ENCODE measurements around the gene YIPF2.
"Not testable (repeated sequence)": the region's sequence is repeated elsewhere in the genome, so short reads cannot be mapped to it uniquely, and the experiment has no call there.

The YIPF2 gene
- total RNA-seq, result 17.6 to 47.9 (median 29.2) reads per million in 17 experiments

DNA sequence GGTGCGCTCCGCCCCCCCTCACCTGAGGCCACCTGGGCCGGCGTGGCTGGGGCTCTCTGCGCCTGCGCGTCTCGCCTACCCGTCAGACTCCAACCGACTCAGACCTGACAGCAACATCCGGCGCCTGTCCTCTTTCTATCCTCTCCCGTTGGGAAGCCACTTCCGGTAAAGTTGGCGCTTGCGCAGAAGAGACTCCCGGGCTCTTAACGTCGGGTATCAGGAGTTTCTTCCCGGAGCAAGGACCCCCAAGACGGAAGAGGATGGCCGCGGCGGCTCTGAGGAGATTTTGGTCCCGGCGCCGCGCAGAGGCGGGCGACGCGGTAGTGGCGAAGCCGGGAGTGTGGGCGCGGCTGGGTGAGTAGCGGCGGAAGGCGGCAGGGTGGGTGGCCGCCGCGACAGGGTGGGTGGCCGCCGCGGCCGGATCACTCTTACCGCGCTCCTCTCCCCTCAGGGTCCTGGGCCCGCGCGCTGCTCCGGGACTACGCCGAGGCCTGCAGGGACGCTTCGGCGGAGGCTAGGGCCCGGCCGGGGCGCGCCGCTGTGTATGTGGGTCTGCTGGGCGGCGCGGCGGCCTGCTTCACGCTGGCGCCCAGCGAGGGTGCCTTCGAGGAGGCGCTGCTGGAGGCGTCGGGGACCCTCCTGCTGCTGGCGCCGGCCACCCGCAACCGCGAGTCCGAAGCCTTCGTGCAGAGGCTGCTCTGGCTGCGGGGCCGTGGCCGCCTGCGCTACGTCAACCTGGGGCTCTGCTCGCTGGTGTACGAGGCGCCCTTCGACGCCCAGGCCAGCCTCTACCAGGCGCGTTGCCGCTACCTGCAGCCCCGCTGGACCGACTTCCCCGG, at the start of gene YIPF2, which contains the start of gene TIMM29:
TSS of gene YIPF2 (minus strand) at position 77 of the 839 bp plus-strand sequence. CDS start 229 bp downstream, outside the sequence.
TSS of gene TIMM29 (plus strand) at position 249 of the 839 bp plus-strand sequence. CDS start at position 261, 12 bp downstream.
- DNase-seq, result peak; percentile 97 to 99 (median 98)

DNA sequence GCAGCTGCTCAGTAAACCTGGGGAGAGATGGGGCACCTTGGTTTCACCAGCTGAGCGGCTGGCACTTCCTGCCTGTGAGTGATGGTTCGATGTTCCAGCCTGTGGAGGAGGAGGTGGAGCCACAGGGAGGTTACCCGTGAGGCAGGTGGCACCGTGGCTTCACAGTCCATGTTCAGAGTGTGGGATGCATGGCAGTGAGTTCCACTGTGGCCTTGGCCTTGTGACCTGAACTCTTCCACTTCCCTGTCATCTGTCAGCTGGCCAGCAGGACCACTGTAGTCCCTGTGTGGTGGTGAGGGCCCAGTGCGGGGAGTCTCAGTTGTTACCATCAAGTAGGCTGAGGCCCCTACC, 49.3 kb upstream of the YIPF2 start:
- no peak for DNase-seq

DNA sequence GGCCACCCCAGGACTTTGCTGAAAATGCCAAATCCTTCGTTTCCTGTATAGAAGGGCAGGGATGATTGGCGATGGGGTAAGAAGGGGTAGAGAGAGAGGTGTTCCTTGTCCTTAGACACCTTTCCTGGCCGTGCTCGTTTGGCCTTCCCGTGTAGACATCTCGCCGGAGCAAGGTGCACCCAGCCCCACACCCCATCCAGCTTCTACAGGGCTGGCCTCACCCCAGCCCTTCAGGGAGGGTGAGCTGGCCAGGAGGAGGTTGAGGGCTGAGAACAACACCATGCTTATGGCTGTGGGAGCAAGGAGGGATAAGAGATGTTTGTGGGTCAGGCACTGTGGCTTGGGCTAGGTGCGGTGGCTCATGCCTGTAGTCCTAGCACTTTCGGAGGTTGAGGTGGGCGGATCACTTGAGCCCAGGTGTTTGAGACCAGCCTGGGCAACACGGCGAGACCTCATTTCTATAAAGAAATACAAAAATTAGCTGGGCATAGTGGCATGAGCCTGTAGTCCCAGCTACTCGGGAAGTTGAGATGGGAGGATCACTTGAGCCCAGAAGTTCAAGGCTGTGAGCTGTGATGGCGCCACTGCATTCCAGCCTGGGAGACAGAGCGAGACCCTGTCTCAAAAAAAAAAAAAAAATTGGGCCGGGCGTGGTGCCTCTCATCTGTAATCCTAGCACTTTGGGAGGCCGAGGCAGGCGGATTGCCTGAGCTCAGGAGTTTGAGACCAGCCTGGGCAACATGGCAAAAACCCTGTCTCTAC, 47.9 kb upstream of the YIPF2 start:
- DNase-seq, result no peak

DNA sequence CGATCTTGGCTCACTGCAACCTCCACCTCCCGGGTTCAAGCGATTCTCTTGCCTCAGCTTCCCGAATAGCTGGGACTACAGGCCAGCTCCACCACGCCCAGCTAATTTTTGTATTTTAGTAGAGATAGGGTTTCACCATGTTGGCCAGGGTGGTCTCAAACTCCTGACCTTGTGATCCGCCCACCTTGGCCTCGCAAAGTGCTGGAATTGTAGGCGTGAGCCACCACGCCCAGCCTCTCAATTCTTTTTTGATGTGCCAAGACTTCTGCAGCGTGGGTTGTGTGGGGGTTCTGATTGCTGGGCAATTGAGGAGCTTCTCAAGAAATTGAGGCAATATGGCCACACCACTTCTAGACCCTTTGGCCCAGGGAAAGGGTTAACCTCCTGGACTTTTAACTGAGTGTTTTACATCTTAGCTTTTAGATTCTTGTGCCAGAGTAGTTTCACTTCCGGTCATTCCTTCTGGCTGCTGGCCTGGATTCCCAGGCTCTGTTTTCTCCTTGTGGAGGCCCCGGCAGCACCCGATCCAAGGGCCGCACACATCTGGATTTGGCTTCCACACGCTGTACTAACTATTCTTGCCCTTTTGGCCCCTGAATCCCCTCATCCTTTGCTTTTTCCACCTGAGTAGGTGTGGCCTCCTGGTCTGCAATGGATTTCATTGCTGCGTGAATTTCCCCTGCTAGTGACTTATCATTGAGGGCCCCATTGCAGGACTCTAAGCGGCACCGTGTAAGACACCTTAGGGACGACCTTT, 47.1 kb upstream of the YIPF2 start:
- DNase-seq, result no peak

DNA sequence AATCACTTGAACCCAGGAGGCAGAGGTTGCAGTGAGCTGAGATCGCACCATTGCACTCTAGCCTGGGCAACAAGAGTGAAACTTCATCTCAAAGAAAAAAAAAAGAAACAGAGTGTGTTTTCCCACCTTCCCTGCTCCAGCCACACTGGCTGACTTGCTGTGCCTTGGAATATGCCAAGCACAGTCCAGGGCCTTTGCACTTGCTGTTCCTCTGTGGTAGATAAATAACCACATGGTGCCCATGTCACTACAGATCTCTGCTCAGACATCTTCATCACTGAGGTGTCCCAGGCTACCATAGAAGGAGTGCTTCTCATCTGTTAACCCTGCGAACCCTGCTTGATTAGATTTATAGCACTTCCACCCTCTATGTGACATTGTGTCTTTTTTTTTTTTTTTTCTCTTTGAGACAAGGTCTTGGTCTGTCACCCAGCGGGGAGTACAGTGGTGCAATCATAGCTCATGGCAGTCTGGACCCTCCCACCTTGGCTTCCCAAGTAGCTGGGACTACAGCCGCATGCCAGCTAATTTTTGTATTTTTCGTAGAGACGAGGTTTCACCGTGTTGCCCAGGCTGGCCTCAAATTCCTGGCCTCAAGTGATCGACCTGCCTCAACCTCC, 42.8 kb upstream of the YIPF2 start:
- DNase-seq, result no peak

DNA sequence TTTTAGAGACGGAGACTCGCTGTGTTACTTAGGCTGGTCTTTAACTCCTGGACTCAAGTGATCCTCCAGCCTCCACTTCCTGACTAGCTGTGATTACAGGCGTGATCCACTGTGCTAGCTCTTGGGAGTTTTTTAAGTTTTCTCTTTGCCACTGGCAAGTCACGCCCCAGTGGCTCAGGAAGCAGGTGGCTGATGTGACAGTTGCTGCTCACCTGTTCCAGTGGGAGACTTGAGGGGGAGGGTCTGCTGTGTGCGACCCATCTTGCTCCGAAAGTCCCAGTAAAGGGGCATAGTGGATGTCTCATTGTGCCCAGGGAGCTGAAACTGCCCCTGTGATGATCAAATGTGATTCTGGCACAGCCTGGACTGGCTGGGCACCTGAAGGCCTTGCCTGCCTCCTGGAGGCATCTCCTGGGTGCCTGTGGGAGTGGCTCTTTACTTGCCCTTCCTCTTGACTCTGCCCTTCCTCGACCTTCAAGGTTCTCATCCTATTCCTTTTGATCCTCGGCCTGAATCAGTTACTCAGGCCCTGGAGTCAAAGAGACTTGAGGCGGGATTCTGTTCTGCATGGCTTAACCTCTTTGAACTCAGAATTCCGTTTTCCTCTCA, 40.2 kb upstream of the YIPF2 start:
- DNase-seq, result no peak

DNA sequence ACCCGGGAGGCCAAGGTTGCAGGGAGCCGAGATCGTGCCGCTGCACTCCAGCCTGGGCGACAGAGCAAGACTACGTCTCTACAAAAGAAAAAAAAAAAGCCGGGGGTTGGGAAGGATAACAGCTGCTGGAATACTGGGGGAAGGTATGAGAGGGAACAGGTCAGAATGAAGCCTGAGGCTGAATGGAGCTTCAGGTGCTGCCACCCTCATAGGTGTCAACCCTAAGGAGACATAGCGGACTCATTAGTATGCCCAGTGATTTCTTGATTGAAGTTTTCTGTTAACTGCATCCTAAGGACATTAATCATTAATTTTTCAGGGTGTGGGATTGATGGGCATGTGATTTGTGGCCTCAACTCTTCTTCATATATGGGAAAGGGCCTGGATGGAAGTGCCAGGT, 38.4 kb upstream of the YIPF2 start:
- DNase-seq, result no peak

DNA sequence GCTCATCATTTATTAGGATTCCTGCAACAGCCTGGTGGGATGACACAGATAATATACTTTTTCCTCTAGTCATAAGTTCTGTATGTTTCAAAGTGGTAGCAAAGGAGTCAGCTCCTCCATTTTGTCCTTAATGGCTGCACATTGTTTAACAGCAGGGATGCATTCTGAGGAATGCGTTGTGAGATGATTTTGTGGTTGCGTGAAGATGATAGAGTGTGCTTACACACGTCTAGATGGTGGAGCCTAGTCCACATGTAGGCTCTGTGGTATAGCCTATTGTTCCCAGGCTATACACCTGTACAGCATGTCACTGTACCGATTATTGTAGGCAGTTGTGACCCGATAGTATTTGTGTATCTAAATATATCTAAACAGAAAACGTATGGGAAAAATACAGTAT, 37.0 kb upstream of the YIPF2 start:
- DNase-seq, result no peak

DNA sequence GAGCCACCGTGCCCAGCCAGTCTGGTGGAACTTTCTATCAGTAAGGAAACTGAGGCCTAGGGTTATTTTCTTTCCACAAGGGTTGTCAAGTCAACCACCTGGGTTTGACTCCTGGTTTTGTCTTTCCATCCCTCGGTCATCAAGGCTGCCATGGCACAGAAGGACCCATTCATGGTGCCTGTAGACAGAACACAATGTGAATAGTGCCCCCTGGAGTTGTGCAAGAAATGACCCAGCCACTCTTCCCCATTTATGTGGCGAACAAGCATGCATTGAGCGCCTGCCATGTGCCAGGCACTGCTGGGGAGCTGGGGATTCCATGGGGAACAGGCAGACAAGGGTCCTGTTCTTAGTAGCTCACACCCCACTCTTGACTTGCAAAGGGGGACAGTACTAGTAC, 36.5 kb upstream of the YIPF2 start:
- no peak for DNase-seq

DNA sequence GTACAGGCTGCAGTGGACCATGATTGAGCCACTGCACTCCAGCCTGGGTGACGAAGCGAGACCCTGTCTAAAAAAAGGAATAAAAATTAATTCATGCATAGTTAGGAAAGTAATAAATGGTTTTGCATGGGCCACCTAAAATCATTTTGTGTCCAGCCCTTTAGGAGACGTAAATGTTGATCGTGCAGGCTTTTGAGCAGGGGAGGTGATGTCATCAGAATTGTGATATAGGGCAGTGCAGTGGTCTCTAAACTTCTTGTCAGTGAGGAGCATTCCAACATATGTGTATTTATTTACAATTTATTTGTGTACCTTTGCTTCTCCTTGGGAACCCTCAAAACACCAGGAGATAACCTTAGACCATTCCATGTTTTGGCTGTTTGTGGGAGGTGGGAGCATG, 35.4 kb upstream of the YIPF2 start:
- no peak for DNase-seq

DNA sequence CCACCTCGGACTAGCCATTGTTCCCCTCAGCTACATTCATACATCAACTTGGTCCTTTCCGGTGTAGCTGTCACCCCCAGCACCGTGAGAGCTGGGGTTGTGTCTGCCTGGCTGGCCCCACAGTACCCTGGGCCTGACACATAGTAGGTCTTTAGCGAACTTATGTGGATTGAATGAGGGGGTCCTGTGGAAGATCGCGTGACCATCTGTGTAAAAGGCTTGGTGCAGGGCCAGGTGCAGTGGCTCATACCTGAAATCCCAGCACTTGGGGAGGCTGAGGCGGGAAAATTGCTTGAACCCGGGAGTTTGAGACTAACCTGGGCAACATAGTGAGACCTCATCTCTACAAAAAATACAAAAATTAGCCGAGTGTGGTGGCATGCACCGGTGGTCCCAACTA, 34.4 kb upstream of the YIPF2 start:
- no peak for DNase-seq

DNA sequence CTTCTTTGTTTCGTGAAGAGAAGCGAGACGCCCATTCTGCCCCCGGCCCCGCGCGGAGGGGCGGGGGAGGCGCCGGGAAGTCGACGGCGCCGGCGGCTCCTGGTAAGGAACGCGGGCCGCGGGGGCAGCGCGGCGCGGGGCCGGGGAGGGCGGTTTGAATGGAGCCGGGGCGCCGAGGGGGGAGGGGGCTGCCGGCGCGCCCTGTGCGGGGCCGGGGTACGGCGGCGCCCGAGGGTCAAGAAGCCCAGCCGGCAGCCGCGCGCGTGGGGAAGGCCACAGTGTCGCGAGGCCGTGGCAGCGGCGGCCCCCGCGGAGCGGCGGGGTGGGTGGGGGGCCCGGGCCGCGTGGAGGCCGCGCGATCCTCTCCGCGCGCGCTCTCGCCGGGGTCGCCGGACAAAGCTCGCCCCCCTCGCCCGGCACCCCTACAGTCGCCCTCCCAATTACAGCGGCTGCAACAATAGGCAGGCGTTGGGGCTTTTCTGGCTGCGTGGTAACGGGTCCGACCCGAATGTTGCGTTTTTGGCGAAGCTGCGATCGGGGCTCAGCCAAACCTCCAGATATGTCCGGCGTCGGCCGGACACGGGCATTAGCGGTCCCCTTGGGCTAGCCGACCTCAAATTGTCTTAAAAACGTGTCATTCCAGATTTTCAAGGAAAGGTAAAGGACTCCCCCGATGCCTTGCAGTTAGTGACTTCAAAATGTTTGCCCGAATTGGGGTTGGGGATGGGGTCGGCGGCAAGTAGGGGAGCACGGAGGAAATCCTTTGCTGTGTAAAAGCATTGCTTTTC, 32.8 kb upstream of the YIPF2 start:
- DNase-seq, result peak; percentile 8 to 52 (median 25)

DNA sequence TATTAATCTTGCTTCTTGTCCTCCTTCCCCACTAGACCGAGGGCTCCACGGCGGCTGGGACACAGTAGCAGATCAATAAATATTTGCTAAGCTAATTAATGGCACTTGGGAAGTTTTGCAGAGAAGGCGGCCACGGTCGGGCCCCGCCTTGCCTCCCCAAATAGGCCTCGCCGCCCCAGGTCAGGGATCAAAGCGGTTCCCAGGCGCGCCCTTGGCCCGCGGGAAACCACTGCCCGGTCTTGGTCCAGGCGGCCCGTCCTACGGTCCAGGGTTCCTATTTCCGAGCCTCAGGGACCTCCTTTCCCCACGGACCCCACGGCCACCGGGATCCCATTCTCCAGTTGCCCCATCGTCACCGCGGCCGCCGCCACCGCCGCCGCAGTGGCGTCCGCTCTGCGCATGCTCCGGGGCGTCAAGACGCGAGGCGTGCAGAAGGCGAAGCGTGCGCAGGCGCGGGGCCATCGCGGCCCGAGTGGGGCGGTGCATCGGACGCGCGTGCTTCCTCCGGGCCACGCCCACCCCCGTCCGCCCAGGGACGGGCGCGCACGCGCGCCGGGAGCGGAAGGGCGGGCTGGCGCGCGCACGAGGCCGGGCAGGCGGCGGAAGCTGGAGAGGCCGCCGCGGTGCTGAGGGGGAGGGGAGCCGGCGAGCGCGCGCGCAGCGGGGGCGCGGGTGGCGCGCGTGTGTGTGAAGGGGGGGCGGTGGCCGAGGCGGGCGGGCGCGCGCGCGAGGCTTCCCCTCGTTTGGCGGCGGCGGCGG, 32.1 kb upstream of the YIPF2 start, which contains the start of gene SMARCA4:
TSS of gene SMARCA4 (plus strand) at position 717 of the 759 bp plus-strand sequence. CDS start 23,122 bp downstream, outside the sequence.
- peak; percentile 99 to 100 (median 100) for DNase-seq

DNA sequence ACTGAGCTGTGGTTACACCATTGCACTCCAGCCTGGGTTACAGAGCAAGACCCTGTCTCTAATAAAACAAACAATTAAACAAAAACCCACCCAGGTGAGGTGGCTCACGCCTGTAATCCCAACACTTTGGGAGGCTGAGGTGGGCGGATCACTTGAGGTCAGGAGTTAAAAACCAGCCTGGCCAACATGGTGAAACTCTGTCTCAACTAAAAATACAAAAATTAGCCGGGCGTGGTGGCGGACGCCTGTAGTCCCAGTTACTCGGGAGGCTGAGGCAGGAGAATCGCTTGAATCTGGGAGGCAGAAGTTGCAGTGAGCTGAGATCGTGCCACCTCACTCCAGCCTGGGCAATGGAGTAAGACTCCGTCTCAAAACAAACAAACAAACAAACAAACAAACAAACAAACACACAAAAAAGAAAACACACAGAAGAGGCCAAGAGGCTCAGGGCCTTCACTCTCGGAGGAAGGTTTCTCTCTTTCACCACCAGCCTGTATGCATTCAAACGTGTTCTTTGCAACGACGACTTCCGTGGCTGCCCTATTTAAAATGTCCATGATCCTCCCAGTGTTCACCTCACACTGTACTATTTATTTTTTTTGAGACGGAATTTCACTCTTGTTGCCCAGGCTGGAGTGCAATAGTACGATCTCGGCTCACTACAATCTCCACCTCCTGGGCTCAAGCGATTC, 31.0 kb upstream of the YIPF2 start:
- DNase-seq, result not testable (repeated sequence)

DNA sequence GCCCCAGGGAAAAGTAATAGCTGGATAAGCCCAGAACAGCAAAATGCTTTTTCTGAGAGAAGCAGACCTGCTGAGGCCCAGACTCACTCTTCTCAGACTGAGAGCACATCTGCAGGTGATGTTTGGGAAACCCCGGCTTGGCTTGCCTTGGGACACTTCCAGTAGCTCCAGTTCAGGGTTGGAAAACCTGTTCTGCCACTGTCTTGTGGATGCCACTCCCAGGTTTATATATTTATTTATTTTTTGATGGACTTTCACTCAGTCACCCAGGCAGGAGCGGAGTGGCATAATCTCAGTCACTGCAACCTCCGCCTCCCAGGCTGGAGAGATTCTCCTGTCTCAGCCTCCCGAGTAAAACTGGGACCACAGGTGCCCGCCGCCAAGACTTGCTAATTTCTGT, 24.4 kb upstream of the YIPF2 start:
- DNase-seq, result no peak

DNA sequence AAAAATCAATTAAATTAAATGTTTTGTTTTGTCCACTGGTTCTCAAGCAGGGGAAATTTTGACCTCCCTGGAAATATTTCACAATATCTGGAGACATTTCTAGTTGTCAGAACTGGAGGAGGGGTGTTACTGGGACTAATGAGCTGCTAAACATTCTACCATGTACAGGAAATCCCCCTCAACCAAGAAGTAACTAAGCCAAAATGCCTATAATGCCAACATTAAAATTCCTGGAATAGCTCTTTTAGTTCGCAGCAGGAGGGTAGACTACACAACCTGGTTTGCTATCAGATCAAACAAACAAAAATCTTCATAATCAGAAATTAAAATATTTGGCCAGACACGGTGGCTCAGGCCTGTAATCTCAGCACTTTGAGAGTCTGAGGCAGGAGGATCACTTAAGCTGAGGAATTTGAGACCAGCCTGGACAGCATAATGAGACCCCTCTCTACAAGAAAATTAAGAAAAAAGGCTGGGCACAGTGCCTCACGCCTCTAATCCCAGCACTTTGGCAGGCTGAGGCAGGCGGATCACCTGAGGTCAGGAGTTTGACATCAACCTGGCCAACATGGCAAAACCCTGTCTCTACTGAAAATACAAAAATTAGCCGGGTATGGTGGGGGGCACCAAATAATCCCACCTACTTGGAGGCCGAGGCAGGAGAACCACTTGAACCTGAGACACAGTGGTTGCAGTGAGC, 18.7 kb upstream of the YIPF2 start:
- DNase-seq, result no peak

DNA sequence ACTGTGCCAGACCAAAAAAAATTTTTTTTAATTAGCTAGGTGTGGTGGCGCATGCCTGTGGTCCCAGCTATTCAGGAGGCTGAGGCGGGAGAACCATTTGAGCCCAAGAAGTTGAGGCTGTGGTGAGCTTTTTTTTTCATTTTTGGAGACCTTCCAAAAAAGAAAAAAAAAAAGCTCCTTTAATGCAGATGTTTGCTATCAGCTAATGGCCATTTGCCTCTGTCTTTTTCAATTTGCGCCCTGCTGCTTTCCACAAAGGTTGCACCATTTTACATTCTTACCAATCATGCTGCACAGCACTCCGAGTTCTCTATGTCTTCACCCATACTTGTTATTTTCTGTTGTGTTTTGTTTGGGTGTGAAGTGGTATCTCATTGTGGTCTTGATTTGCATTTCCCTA, 16.8 kb upstream of the YIPF2 start:
- no peak for DNase-seq

DNA sequence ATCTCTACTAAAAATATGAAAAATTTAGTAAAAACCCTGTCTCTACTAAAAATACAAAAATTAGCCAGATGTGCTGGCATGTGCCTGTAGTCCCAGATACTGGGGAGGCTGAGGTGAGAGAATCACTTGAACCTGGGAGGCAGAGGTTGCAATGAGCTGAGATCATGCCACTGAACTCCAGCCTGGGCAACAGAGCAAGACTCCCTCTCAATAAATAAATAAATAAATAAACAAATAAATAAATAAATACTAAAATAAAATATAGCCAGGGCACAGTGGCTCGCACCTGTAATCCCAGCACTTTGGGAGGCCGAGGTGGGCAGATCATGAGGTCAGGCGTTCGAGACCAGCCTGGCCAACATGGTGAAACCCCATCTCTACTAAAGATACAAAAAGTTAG, 15.0 kb upstream of the YIPF2 start:
- DNase-seq, result not testable (repeated sequence)

DNA sequence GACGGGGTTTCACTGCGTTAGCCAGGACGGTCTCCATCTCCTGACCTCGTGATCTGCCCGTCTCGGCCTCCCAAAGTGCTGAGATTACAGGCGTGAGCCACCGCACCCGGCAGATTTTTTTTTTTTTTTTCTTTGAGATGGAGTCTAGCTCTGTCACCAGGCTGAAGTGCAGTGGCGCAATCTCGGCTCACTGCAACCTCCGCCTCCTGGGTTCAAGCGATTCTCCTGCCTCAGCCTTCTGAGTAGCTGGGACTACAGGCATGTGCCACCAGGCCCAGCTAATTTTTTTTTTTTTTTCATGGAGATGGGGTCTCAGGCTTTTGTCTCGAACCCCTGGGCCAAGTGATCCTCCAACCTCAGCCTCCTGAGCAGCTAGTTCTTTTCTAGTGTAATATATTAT, 13.2 kb upstream of the YIPF2 start:
- DNase-seq, result not testable (repeated sequence)
